EH (cell line): ENCODE measurements around the gene LSM14A.
A peak's percentile ranks its signal among the peaks of the same experiment; 100 is the strongest.

Experiments
- DNase-seq: peaks from one replicate; pipeline ENCODE4 v3.0.0-alpha.2; 2015; ENCODE audit warnings: low read depth

Gene LSM14A

GRCh38 chr19:34256835-34257558 is 84.7 kb downstream of the LSM14A start:
- DNase-seq = peak; percentile 41

- no peak for DNase-seq
Measured at GRCh38 chr19:34257559-34257924, 85.2 kb downstream of the LSM14A start.

- peak; percentile 67 for DNase-seq
Measured at GRCh38 chr19:34259367-34260095, 87.2 kb downstream of the LSM14A start.

- DNase-seq = peak; percentile 68
Measured at GRCh38 chr19:34260771-34261173, 88.5 kb downstream of the LSM14A start.

GRCh38 chr19:34261334-34262109 is 89.2 kb downstream of the LSM14A start:
- no peak for DNase-seq

- DNase-seq = no peak
Measured at GRCh38 chr19:34263745-34264237, 91.5 kb downstream of the LSM14A start.

GRCh38 chr19:34265221-34265650 is 92.9 kb downstream of the LSM14A start:
- DNase-seq = peak; percentile 11

- no peak for DNase-seq
Measured at GRCh38 chr19:34269081-34269480, 96.8 kb downstream of the LSM14A start.

- DNase-seq = no peak
Measured at GRCh38 chr19:34269489-34269888, 97.2 kb downstream of the LSM14A start.

GRCh38 chr19:34269968-34270621 is 97.8 kb downstream of the LSM14A start:
- DNase-seq = peak; percentile 90

- peak; percentile 7 for DNase-seq
Measured at GRCh38 chr19:34273121-34273520, 100.8 kb downstream of the LSM14A start.

- no peak for DNase-seq
Measured at GRCh38 chr19:34274284-34274826, 102.1 kb downstream of the LSM14A start.

GRCh38 chr19:34274827-34275625 is 102.7 kb downstream of the LSM14A start:
- DNase-seq = peak; percentile 97

GRCh38 chr19:34275705-34276104 is 103.4 kb downstream of the LSM14A start:
- no peak for DNase-seq

- no peak for DNase-seq
Measured at GRCh38 chr19:34276614-34277013, 104.3 kb downstream of the LSM14A start.

GRCh38 chr19:34277244-34277643 is 104.9 kb downstream of the LSM14A start:
- no peak for DNase-seq

GRCh38 chr19:34278783-34279182 is 106.5 kb downstream of the LSM14A start:
- no peak for DNase-seq
